WTC11 (cell line): ENCODE data around the gene SFXN1. TPM values are rescaled to one million over a fixed set of nuclear protein-coding genes. Genes with fewer than 3 reads are reported as not detected.

Experiments used
- ATAC-seq: fragments of 200-7000 bp; cut with Tn5 transposase; 2 replicates; pipeline ENCODE4 v1.10.0; 2021; ENCODE audit warnings: mild to moderate bottlenecking, moderate library complexity
- CTCF ChIA-PET: fragments of 300-600 bp; sonication (Branson Sonifier 250); formaldehyde crosslinking; loops from one replicate; lab custom pipeline; 2021; ENCODE audit warnings: antibody characterized with exemption; lab: Charles Lee
- POLR2A ChIA-PET: fragments of 350-600 bp; sonication (Branson Sonifier 250); formaldehyde crosslinking; loops from one replicate; lab custom pipeline; 2021; ENCODE audit warnings: antibody characterized with exemption; lab: Charles Lee
- DNase-seq: peaks from one replicate; pipeline ENCODE4 v3.0.0; 2021; ENCODE audit warnings: low spot score
- H3K27ac Mint-ChIP-seq: 2 replicates; pipeline ENCODE4 v1.8.0; 2021; ENCODE audit warnings: mixed read lengths
- H3K27me3 Mint-ChIP-seq: 2 replicates; pipeline ENCODE4 v1.8.0; 2021; ENCODE audit warnings: low read depth, mild to moderate bottlenecking, moderate library complexity, mixed read lengths
- H3K36me3 Mint-ChIP-seq: 2 replicates; pipeline ENCODE4 v1.8.0; 2021; ENCODE audit warnings: mixed read lengths
- H3K4me1 Mint-ChIP-seq: 2 replicates; pipeline ENCODE4 v1.8.0; 2022; ENCODE audit warnings: mixed read lengths
- H3K4me3 Mint-ChIP-seq: 2 replicates; pipeline ENCODE4 v1.8.0; 2021; ENCODE audit warnings: mild to moderate bottlenecking, moderate library complexity, mixed read lengths
- H3K9me3 Mint-ChIP-seq: 2 replicates; pipeline ENCODE4 v1.8.0; 2021; ENCODE audit warnings: mixed read lengths
- CREB1 ChIP-seq: sonication (generic); formaldehyde crosslinking; IDR thresholded peaks from 2 replicates; pipeline ENCODE4 v1.8.0; 2023; ENCODE audit warnings: mild to moderate bottlenecking, missing genetic modification reagents
- ESRRA ChIP-seq: sonication (generic); formaldehyde crosslinking; IDR thresholded peaks from 2 replicates; pipeline ENCODE4 v1.8.1; 2022; ENCODE audit warnings: mild to moderate bottlenecking, missing genetic modification reagents, borderline replicate concordance
- ETV6 ChIP-seq: sonication (generic); formaldehyde crosslinking; IDR thresholded peaks from 2 replicates; pipeline ENCODE4 v1.8.1; 2022; ENCODE audit warnings: mild to moderate bottlenecking, missing genetic modification reagents
- FOXK1 ChIP-seq: sonication (generic); formaldehyde crosslinking; IDR thresholded peaks from 2 replicates; pipeline ENCODE4 v1.8.0; 2022; ENCODE audit warnings: mild to moderate bottlenecking, moderate library complexity, missing genetic modification reagents
- FOXP1 ChIP-seq: sonication (generic); formaldehyde crosslinking; IDR thresholded peaks from 2 replicates; pipeline ENCODE4 v1.8.0; 2022; ENCODE audit warnings: missing genetic modification reagents, mild to moderate bottlenecking, moderate library complexity, borderline replicate concordance
- HMGA2 ChIP-seq: fragments of 250-450 bp; sonication (Bioruptor Pico); IDR thresholded peaks from 2 replicates; pipeline ENCODE4 v1.4.0; 2021; ENCODE audit warnings: mild to moderate bottlenecking, moderate library complexity
- MXD4 ChIP-seq: fragments of 250-450 bp; sonication (Bioruptor Pico); IDR thresholded peaks from 2 replicates; pipeline ENCODE4 v1.8.0; 2021; ENCODE audit warnings: mild to moderate bottlenecking, moderate library complexity, borderline replicate concordance
- NFYB ChIP-seq: sonication (generic); formaldehyde crosslinking; conservative IDR thresholded peaks from 2 replicates; pipeline ENCODE4 v1.8.0; 2022; ENCODE audit warnings: low read depth, missing genetic modification reagents
- PRRX2 ChIP-seq: fragments of 250-450 bp; sonication (Bioruptor Pico); IDR thresholded peaks from 2 replicates; pipeline ENCODE4 v1.8.0; 2021; ENCODE audit warnings: mild to moderate bottlenecking
- RELA ChIP-seq: sonication (generic); formaldehyde crosslinking; IDR thresholded peaks from 2 replicates; pipeline ENCODE4 v1.8.1; 2022; ENCODE audit warnings: missing genetic modification reagents, mild to moderate bottlenecking, borderline replicate concordance
- SMAD3 ChIP-seq: sonication (generic); formaldehyde crosslinking; IDR thresholded peaks from 2 replicates; pipeline ENCODE4 v1.8.0; 2022; ENCODE audit warnings: missing genetic modification reagents, mild to moderate bottlenecking, borderline replicate concordance
- TCF7 ChIP-seq: sonication (generic); formaldehyde crosslinking; IDR thresholded peaks from 2 replicates; pipeline ENCODE4 v1.8.0; 2022; ENCODE audit warnings: mild to moderate bottlenecking, low read depth, missing genetic modification reagents, moderate library complexity
- TP53 ChIP-seq: sonication (generic); formaldehyde crosslinking; IDR thresholded peaks from 2 replicates; pipeline ENCODE4 v1.8.1; 2023; ENCODE audit warnings: mild to moderate bottlenecking, missing genetic modification reagents
- total RNA-seq: library from RNA; stranded (reverse); gene quantifications from 3 replicates; pipeline ENCODE4 v1.2.3, GENCODE V29; 2021
- TF ChIP-seq, protein P1 (sequence below): fragments of 250-450 bp; sonication (Bioruptor Pico); IDR thresholded peaks from 2 replicates; pipeline ENCODE4 v1.8.0; 2021; ENCODE audit warnings: mild to moderate bottlenecking
- TF ChIP-seq, protein P2 (sequence below): fragments of 250-450 bp; sonication (Bioruptor Pico); conservative IDR thresholded peaks from 2 replicates; pipeline ENCODE4 v1.9.0; 2021; ENCODE audit warnings: mild to moderate bottlenecking
- TF ChIP-seq, protein P3 (sequence below): sonication (generic); formaldehyde crosslinking; IDR thresholded peaks from 2 replicates; pipeline ENCODE4 v1.8.1; 2023; ENCODE audit warnings: mild to moderate bottlenecking, moderate library complexity, missing genetic modification reagents
- TF ChIP-seq, protein P4 (sequence below): sonication (generic); formaldehyde crosslinking; IDR thresholded peaks from 2 replicates; pipeline ENCODE4 v1.8.0; 2022; ENCODE audit warnings: mild to moderate bottlenecking, missing genetic modification reagents
- TF ChIP-seq, protein P5 (sequence below): fragments of 250-450 bp; sonication (Bioruptor Pico); IDR thresholded peaks from 2 replicates; pipeline ENCODE4 v2.1.2; 2022; ENCODE audit warnings: mild to moderate bottlenecking, moderate library complexity
- TF ChIP-seq, protein P6 (sequence below): fragments of 250-450 bp; sonication (Bioruptor Pico); IDR thresholded peaks from 2 replicates; pipeline ENCODE4 v1.9.0; 2021; ENCODE audit warnings: mild to moderate bottlenecking

SFXN1 gene
- total RNA-seq, 1 experiment from 2014 or later = 82.9 TPM

DNA sequence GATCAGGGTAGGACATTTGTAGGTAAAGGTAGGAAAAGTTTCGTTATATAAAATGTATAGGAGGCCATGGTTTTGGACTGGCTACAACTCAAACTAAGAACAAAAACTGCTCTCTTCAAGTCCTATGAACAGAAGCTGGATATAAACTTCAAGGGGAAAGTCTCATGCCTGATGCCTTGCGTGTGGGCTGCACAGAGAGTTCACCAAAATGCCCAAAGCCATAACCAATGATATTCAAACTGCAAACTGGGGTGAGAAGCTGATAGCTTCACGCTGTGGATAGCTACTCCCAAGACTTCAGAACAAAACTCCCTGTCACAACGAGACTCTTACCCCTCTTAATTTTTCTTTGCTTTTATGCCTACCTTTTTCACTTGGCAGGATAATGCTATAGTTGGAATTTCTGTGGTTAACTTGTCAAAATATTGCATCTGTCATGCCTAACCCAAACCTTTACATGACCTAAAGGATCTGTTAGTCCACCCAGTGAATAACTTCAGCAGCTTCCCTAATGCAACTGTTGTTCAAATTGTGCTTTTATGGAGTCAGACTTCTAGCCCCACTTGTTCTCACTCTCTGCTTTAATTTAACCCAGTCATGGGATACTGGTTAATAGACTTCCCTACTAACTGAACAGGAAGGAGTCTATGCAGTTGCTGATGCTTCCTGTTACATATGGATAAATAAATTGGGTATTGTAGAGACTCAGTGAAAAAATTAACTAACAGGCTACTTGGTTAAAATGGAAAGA, 71.9 kb downstream of the SFXN1 start:
- Mint-ChIP-seq H3K27me3 (no peaks in the 10 kb centered on the region; the same call in none of the 2 replicates), H3K27ac (peak overlapping the region; percentile 69), H3K4me1 (peaks cover 85% of the 10 kb centered on the region), H3K9me3 (peaks cover 5% of the 10 kb centered on the region), H3K36me3 (peaks cover 3% of the 10 kb centered on the region; the same call in 1 of the 2 replicates), H3K4me3 (no peak overlapping the region)
- DNase-seq (no peak), ATAC-seq (no peak)
- TF ChIP-seq, protein P1, sequence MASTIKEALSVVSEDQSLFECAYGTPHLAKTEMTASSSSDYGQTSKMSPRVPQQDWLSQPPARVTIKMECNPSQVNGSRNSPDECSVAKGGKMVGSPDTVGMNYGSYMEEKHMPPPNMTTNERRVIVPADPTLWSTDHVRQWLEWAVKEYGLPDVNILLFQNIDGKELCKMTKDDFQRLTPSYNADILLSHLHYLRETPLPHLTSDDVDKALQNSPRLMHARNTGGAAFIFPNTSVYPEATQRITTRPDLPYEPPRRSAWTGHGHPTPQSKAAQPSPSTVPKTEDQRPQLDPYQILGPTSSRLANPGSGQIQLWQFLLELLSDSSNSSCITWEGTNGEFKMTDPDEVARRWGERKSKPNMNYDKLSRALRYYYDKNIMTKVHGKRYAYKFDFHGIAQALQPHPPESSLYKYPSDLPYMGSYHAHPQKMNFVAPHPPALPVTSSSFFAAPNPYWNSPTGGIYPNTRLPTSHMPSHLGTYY (CRISPR knock-in tag) = no peak
- TF ChIP-seq, protein P2, sequence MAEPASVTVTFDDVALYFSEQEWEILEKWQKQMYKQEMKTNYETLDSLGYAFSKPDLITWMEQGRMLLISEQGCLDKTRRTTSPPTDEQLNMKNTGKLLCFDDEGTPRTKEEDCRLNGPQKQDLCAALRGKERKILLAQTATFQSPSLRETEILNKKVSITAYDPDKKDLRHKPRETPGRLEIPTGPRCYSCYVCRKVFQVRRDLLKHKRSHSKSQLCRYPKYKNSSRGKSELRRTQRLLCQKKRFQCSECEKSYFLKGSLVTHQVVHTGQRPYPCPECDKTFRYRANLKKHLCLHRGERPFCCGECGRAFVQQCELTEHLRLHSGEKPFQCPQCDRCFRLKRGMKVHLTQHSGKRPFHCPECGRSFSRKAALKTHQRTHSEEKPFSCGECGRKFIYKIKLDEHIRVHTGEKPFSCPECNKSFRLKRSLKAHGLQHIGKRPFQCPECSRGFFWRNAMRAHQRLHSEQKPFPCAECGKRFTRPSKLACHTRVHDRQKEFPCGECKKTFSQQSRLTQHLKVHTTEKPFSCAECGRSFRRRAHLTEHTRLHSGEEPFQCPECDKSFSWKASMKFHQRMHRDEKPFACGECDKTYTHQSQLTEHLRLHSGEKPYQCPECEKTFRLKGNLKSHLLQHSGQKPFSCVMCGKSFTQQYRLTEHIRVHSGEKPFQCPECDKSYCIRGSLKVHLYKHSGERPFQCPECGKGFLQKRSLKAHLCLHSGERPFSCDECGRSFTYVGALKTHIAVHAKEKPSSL (CRISPR knock-in tag) = no peak
- TF ChIP-seq, protein P3, sequence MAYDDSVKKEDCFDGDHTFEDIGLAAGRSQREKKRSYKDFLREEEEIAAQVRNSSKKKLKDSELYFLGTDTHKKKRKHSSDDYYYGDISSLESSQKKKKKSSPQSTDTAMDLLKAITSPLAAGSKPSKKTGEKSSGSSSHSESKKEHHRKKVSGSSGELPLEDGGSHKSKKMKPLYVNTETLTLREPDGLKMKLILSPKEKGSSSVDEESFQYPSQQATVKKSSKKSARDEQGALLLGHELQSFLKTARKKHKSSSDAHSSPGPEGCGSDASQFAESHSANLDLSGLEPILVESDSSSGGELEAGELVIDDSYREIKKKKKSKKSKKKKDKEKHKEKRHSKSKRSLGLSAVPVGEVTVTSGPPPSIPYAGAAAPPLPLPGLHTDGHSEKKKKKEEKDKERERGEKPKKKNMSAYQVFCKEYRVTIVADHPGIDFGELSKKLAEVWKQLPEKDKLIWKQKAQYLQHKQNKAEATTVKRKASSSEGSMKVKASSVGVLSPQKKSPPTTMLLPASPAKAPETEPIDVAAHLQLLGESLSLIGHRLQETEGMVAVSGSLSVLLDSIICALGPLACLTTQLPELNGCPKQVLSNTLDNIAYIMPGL = no peak
- TF ChIP-seq SMAD3 (CRISPR knock-in tag) (no peak), MXD4 (CRISPR knock-in tag) (no peak), TCF7 (CRISPR knock-in tag) (no peak), FOXP1 (CRISPR knock-in tag) (no peak), FOXK1 (CRISPR knock-in tag) (no peak), TP53 (CRISPR knock-in tag) (no peak), ESRRA (CRISPR knock-in tag) (no peak), NFYB (CRISPR knock-in tag) (no peak), CREB1 (CRISPR knock-in tag) (no peak), ETV6 (CRISPR knock-in tag) (no peak), PRRX2 (CRISPR knock-in tag) (no peak)
- TF ChIP-seq, protein P4, sequence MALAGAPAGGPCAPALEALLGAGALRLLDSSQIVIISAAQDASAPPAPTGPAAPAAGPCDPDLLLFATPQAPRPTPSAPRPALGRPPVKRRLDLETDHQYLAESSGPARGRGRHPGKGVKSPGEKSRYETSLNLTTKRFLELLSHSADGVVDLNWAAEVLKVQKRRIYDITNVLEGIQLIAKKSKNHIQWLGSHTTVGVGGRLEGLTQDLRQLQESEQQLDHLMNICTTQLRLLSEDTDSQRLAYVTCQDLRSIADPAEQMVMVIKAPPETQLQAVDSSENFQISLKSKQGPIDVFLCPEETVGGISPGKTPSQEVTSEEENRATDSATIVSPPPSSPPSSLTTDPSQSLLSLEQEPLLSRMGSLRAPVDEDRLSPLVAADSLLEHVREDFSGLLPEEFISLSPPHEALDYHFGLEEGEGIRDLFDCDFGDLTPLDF (CRISPR knock-in tag) = no peak
- POLR2A ChIA-PET = no interaction called here
- CTCF ChIA-PET = interaction anchor here (1.0 to 6.4 kb wide), 2 partner anchors 7 to 16 kb away, joined by 5 to 59 read pairs; no protein-coding TSS in a partner anchor

DNA sequence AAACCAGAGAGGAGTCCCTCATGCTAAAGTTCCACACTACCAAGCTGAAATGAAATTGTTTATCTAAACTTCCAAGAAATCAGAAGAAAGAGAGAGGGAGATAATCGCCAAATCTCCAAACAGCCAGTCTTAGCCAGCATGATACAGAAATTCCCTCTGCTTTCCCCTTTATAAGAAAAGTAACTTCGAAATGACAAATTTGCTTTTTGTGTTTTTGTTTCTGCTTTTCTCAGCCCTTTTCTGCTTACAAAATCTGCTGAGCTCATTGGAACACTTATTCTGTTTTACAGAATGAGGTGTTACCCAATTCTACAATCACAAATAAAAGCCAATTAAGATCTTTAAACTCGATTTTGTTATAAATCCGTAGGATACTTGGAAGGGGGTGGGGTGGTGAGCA, 72.9 kb downstream of the SFXN1 start:
- ATAC-seq = no peak
- ChIA-PET POLR2A (no interaction called here), CTCF (no interaction called here)
- peaks cover 3% of the 10 kb centered on the region; the same call in 1 of the 2 replicates for H3K36me3 Mint-ChIP-seq
- no peak overlapping the region for H3K4me3 Mint-ChIP-seq
- 0 out of 2 replicates have a peak overlapping the region, but pooled peaks have one; percentile 42 for H3K27ac Mint-ChIP-seq
- peaks cover 79% of the 10 kb centered on the region for H3K4me1 Mint-ChIP-seq
- TF ChIP-seq RELA (CRISPR knock-in tag) (no peak), HMGA2 (CRISPR knock-in tag) (no peak)
- TF ChIP-seq, protein P5, sequence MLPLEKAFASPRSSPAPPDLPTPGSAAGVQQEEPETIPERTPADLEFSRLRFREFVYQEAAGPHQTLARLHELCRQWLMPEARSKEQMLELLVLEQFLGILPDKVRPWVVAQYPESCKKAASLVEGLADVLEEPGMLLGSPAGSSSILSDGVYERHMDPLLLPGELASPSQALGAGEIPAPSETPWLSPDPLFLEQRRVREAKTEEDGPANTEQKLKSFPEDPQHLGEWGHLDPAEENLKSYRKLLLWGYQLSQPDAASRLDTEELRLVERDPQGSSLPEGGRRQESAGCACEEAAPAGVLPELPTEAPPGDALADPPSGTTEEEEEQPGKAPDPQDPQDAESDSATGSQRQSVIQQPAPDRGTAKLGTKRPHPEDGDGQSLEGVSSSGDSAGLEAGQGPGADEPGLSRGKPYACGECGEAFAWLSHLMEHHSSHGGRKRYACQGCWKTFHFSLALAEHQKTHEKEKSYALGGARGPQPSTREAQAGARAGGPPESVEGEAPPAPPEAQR (CRISPR knock-in tag) = no peak
- TF ChIP-seq, protein P6, sequence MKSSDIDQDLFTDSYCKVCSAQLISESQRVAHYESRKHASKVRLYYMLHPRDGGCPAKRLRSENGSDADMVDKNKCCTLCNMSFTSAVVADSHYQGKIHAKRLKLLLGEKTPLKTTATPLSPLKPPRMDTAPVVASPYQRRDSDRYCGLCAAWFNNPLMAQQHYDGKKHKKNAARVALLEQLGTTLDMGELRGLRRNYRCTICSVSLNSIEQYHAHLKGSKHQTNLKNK (CRISPR knock-in tag) = no peak
- peaks cover 5% of the 10 kb centered on the region for H3K9me3 Mint-ChIP-seq
- DNase-seq = no peak
- H3K27me3 Mint-ChIP-seq = no peaks in the 10 kb centered on the region; the same call in none of the 2 replicates
